Thymus (tissue), 14 donors: ENCODE data around the gene OR13C2. TPM values are rescaled to one million over a fixed set of nuclear protein-coding genes. Genes with fewer than 3 reads are reported as not detected.
"Not testable (repeated sequence)": the region's sequence is repeated elsewhere in the genome, so short reads cannot be mapped to it uniquely, and the experiment has no call there.

ENCODE experiments used
- DNase-seq, 9 donors: peaks; one replicate each; pipeline ENCODE4 v3.0.0-alpha.2; 2013; ENCODE audit warnings: low spot score in 9 of 9, low read depth in 6 of 9, missing footprints in 1 of 9
- H3K27ac ChIP-seq, 2 donors: one replicate each; pipeline ENCODE4 v1.5.1; 2013; ENCODE audit warnings: control low read depth in 1 of 2, low read depth in 1 of 2, low read length in 1 of 2, mild to moderate bottlenecking in 1 of 2, moderate library complexity in 1 of 2
- H3K27me3 ChIP-seq, 2 donors: one replicate each; pipeline ENCODE4 v1.5.1; 2013; ENCODE audit warnings: low read length in 1 of 2; ENCODE audit not compliant: control insufficient read depth in 2 of 2, insufficient read depth in 1 of 2
- H3K36me3 ChIP-seq, 2 donors: one replicate each; pipeline ENCODE4 v1.5.1; 2013; ENCODE audit warnings: low read length in 1 of 2, mild to moderate bottlenecking in 1 of 2, moderate library complexity in 1 of 2; ENCODE audit not compliant: control insufficient read depth in 2 of 2, insufficient read depth in 2 of 2
- H3K4me1 ChIP-seq, 2 donors: one replicate each; pipeline ENCODE4 v1.5.1; 2013; ENCODE audit warnings: low read length in 2 of 2; ENCODE audit not compliant: control insufficient read depth in 2 of 2, insufficient read depth in 2 of 2
- H3K4me3 ChIP-seq, 2 donors: one replicate each; pipeline ENCODE4 v1.5.1; 2013; ENCODE audit warnings: low read length in 2 of 2, control low read depth in 1 of 2, mild to moderate bottlenecking in 1 of 2
- H3K9me3 ChIP-seq, 2 donors: one replicate each; pipeline ENCODE4 v1.5.1; 2013; ENCODE audit warnings: low read length in 1 of 2, mild to moderate bottlenecking in 1 of 2; ENCODE audit not compliant: control insufficient read depth in 2 of 2, insufficient read depth in 1 of 2
- WGBS: extraction: QIAGEN DNeasy Blood & Tissue Kit; methylation state at CpG from one replicate; pipeline ENCODE4 v1.1.7; 2013; 5-methylcytosine and 5-hydroxymethylcytosine counted together
- long read RNA-seq, 10 donors: transcript quantifications; one replicate each; lab custom pipeline, GENCODE V29; 2026
- polyA plus RNA-seq: library from polyadenylated mRNA; stranded (reverse); fragments of 200-250 nt; gene quantifications from one replicate; pipeline ENCODE4 v1.2.3, GENCODE V29; 2013
- total RNA-seq: library from RNA; stranded (reverse); fragments of 120-200 nt; gene quantifications from one replicate; pipeline ENCODE4 v1.2.4, GENCODE V29; 2013
- donor health status: healthy.

OR13C2 gene
- total RNA-seq = not detected
- not detected for polyA plus RNA-seq
- long read RNA-seq, donor 1 = 0 reads
- long read RNA-seq, donor 2 = 0 reads
- long read RNA-seq, donor 3, partial matches to known transcripts = 0 of 1 reads
- long read RNA-seq, donor 3, other reads (novel, unspliced or antisense) = 0 of 1 reads
- long read RNA-seq, donor 4 = 0 reads
- long read RNA-seq, donor 5 = 0 reads
- long read RNA-seq, donor 6 = 0 reads
- long read RNA-seq, donor 7, partial matches to known transcripts = 0 of 2 reads
- long read RNA-seq, donor 7, other reads (novel, unspliced or antisense) = 0 of 2 reads
- long read RNA-seq, donor 8, partial matches to known transcripts = 0 of 1 reads
- long read RNA-seq, donor 8, other reads (novel, unspliced or antisense) = 0 of 1 reads
- long read RNA-seq, donor 9 = 0 reads
- long read RNA-seq, donor 10 = 0 reads

GRCh38 chr9:104605527-104605926 is at the start of gene OR13C2:
Gene OR13C2, minus strand, starts transcription at chr9:104605627. Its CDS starts 0 bp downstream, at chr9:104605627.
- H3K4me1 ChIP-seq, H3K27ac ChIP-seq, H3K27me3 ChIP-seq, H3K36me3 ChIP-seq, H3K9me3 ChIP-seq, H3K4me3 ChIP-seq, DNase-seq: not testable (repeated sequence)
- WGBS = 74% methylated on average over 1 of the region's 1 CpG

- H3K27me3 ChIP-seq = no peaks in the 10 kb centered on the region
- no peaks in the 10 kb centered on the region for H3K4me1 ChIP-seq
- H3K4me3 ChIP-seq = no peak overlapping the region
- H3K27ac ChIP-seq = no peak overlapping the region
- DNase-seq = no peak
- H3K9me3 ChIP-seq = peaks cover 0 to 6% of the 10 kb centered on the region in 2 donors
- H3K36me3 ChIP-seq = no peaks in the 10 kb centered on the region
Measured at GRCh38 chr9:104635456-104635855, 30.0 kb upstream of the OR13C2 start.

GRCh38 chr9:104633976-104634520 is 28.6 kb upstream of the OR13C2 start:
- Histone ChIP-seq H3K27me3 (no peaks in the 10 kb centered on the region), H3K9me3 (peaks cover 0 to 6% of the 10 kb centered on the region in 2 donors), H3K36me3 (no peaks in the 10 kb centered on the region), H3K4me3 (no peak overlapping the region), H3K4me1 (no peaks in the 10 kb centered on the region), H3K27ac (no peak overlapping the region)
- WGBS = 99% methylated on average over 30 of the region's 30 CpGs
- DNase-seq = no peak

GRCh38 chr9:104625964-104626363 is 20.5 kb upstream of the OR13C2 start:
- DNase-seq, H3K36me3 ChIP-seq, H3K27ac ChIP-seq, H3K27me3 ChIP-seq, H3K4me1 ChIP-seq, H3K9me3 ChIP-seq, H3K4me3 ChIP-seq: not testable (repeated sequence)

GRCh38 chr9:104618104-104618503 is 12.7 kb upstream of the OR13C2 start, which contains the start of gene OR13C9:
Gene OR13C9, minus strand, starts transcription at chr9:104618204. Its CDS starts 0 bp downstream, at chr9:104618204.
- Histone ChIP-seq H3K27ac (no peak within 1 kb of the TSS), H3K36me3 (no peaks in the 10 kb centered on the region), H3K4me3 (no peak within 1 kb of the TSS), H3K27me3 (no peaks in the 10 kb centered on the region), H3K4me1 (no peaks in the 10 kb centered on the region), H3K9me3 (no peaks in the 10 kb centered on the region)
- DNase-seq = no peak
- 86% methylated on average over 2 of the region's 2 CpGs for WGBS

GRCh38 chr9:104617418-104617817 is 12.0 kb upstream of the OR13C2 start:
- DNase-seq = no peak
- Histone ChIP-seq H3K9me3 (no peaks in the 10 kb centered on the region), H3K4me3 (no peak overlapping the region), H3K36me3 (no peaks in the 10 kb centered on the region), H3K27ac (no peak overlapping the region), H3K4me1 (no peaks in the 10 kb centered on the region), H3K27me3 (no peaks in the 10 kb centered on the region)

- Histone ChIP-seq H3K9me3 (no peaks in the 10 kb centered on the region), H3K36me3 (no peaks in the 10 kb centered on the region), H3K4me1 (no peaks in the 10 kb centered on the region), H3K4me3 (no peak overlapping the region), H3K27ac (no peak overlapping the region), H3K27me3 (no peaks in the 10 kb centered on the region)
- 96% methylated on average over 2 of the region's 2 CpGs for WGBS
- DNase-seq = no peak
Measured at GRCh38 chr9:104611213-104611612, 5.8 kb upstream of the OR13C2 start.

- H3K27me3 ChIP-seq = no peaks in the 10 kb centered on the region
- no peak overlapping the region for H3K27ac ChIP-seq
- H3K9me3 ChIP-seq = no peaks in the 10 kb centered on the region
- DNase-seq = no peak
- no peak overlapping the region for H3K4me3 ChIP-seq
- 51% methylated on average over 1 of the region's 1 CpG for WGBS
- no peaks in the 10 kb centered on the region for H3K4me1 ChIP-seq
- no peaks in the 10 kb centered on the region for H3K36me3 ChIP-seq
Measured at GRCh38 chr9:104608336-104608735, 2.9 kb upstream of the OR13C2 start.

GRCh38 chr9:104606152-104606551 is 725 bp upstream of the OR13C2 start:
- Histone ChIP-seq H3K4me3 (no peak overlapping the region), H3K9me3 (no peaks in the 10 kb centered on the region), H3K27me3 (no peaks in the 10 kb centered on the region), H3K36me3 (no peaks in the 10 kb centered on the region), H3K4me1 (no peaks in the 10 kb centered on the region), H3K27ac (no peak overlapping the region)
- no peak for DNase-seq
- 98% methylated on average over 2 of the region's 2 CpGs for WGBS
